Caco-2 (cell line): Measurements from ENCODE around the gene PSMB4. TPM values are rescaled to one million over a fixed set of nuclear protein-coding genes. Genes with fewer than 3 reads are reported as not detected.

ENCODE experiments used
- total RNA-seq: library from RNA; stranded (reverse); gene quantifications from 2 replicates; pipeline ENCODE4 v1.2.3, GENCODE V29; 2022

The PSMB4 gene
- total RNA-seq, 1 experiment from 2014 or later: 330 TPM

Other genes starting within 250 kb of the PSMB4 start
- not detected in 2 replicates for gene TNFAIP8L2, start 242.9 kb upstream of the PSMB4 start, total RNA-seq
- gene LYSMD1, start 233.7 kb upstream of the PSMB4 start, total RNA-seq: 4.0 and 5.0 TPM in 2 replicates
- 52.1 and 53.6 TPM in 2 replicates for gene SCNM1, start 233.4 kb upstream of the PSMB4 start, total RNA-seq
- gene TMOD4, start 223.6 kb upstream of the PSMB4 start, total RNA-seq: 0.84 and 1.3 TPM in 2 replicates
- 80.1 and 86.0 TPM in 2 replicates for gene VPS72, start 209.4 kb upstream of the PSMB4 start, total RNA-seq
- gene PIP5K1A, start 201.0 kb upstream of the PSMB4 start, total RNA-seq: 88.6 and 95.1 TPM in 2 replicates
- gene PSMD4, start 144.8 kb upstream of the PSMB4 start, total RNA-seq: 250 and 253 TPM in 2 replicates
- 23.9 and 30.2 TPM in 2 replicates for gene ZNF687, start 117.3 kb upstream of the PSMB4 start, total RNA-seq
- gene PI4KB, start 72.2 kb upstream of the PSMB4 start, total RNA-seq: 49.7 and 52.7 TPM in 2 replicates
- 23.3 and 25.0 TPM in 2 replicates for gene RFX5, start 52.3 kb upstream of the PSMB4 start, total RNA-seq
- gene SELENBP1, start 26.9 kb upstream of the PSMB4 start, total RNA-seq: 18.5 and 18.7 TPM in 2 replicates
- 80.0 and 83.0 TPM in 2 replicates for gene POGZ, start 59.9 kb downstream of the PSMB4 start, total RNA-seq
- gene CGN, start 111.8 kb downstream of the PSMB4 start, total RNA-seq: 147 TPM in 2 replicates
- 34.9 and 36.6 TPM in 2 replicates for gene TUFT1, start 140.7 kb downstream of the PSMB4 start, total RNA-seq
- 47.2 and 47.4 TPM in 2 replicates for gene SNX27, start 212.5 kb downstream of the PSMB4 start, total RNA-seq